HFFc6 (cell line): ENCODE results near the gene PPP1R3E. TPM values are rescaled to one million over a fixed set of nuclear protein-coding genes. Genes with fewer than 3 reads are reported as not detected.
A peak's percentile ranks its signal among the peaks of the same experiment; 100 is the strongest.

Source experiments
- DNase-seq: peaks from one replicate; pipeline ENCODE4 v3.0.0-alpha.2; 2018
- H3K27ac Mint-ChIP-seq: 2 replicates; pipeline ENCODE4 v1.8.0; 2020; ENCODE audit warnings: mild to moderate bottlenecking, mixed read lengths
- H3K27me3 Mint-ChIP-seq: 2 replicates; pipeline ENCODE4 v1.8.0; 2021; ENCODE audit warnings: mild to moderate bottlenecking, moderate library complexity, mixed read lengths; ENCODE audit not compliant: insufficient read depth
- H3K36me3 Mint-ChIP-seq: 2 replicates; pipeline ENCODE4 v1.8.0; 2021; ENCODE audit warnings: low read depth, mixed read lengths
- H3K4me1 Mint-ChIP-seq: 2 replicates; pipeline ENCODE4 v1.8.0; 2020; ENCODE audit warnings: low read depth, mixed read lengths
- H3K4me3 Mint-ChIP-seq: 2 replicates; pipeline ENCODE4 v1.8.0; 2020; ENCODE audit warnings: mild to moderate bottlenecking, moderate library complexity, mixed read lengths
- H3K9me3 Mint-ChIP-seq: 2 replicates; pipeline ENCODE4 v1.8.0; 2020; ENCODE audit warnings: mild to moderate bottlenecking, mixed read lengths
- CTCF ChIP-seq: fragments of 200-600 bp; sonication (generic); IDR thresholded peaks from 2 replicates; pipeline ENCODE4 v1.5.0; 2021; ENCODE audit warnings: antibody characterized with exemption, mild to moderate bottlenecking
- long read RNA-seq: library from polyadenylated mRNA; unstranded; transcript quantifications from one replicate; pipeline ENCODE4 v2.0.0, GENCODE V29; 2019
- total RNA-seq, 6 experiments: library from RNA; stranded (reverse); fragmentation: NEBNext Ultra II Directional; extraction: Animal tissue kit (Norgen Biotek cat#: 25700); gene quantifications; 2 replicates in 1 of 6; 3 replicates in 5 of 6; pipeline ENCODE4 v1.2.3, GENCODE V29; 2021

PPP1R3E gene
- total RNA-seq = 1 to 10 TPM; 2.3 to 3.8 (median 2.6) TPM
- long read RNA-seq, partial matches to known transcripts = 0 of 1 reads
- long read RNA-seq, other reads (novel, unspliced or antisense) = 1 of 1 reads

- no peak for TF ChIP-seq CTCF
These were observed at the start of gene PPP1R3E for GRCh38 chr14:23302290-23303225. TSS of gene PPP1R3E (minus strand) at chr14:23302859. CDS start at chr14:23302576, 283 bp downstream.

GRCh38 chr14:23351681-23352505 is 49.2 kb upstream of the PPP1R3E start:
- DNase-seq = no peak

More at GRCh38 chr14:23302290-23303225, at the start of gene PPP1R3E:
- DNase-seq = no peak
- Mint-ChIP-seq H3K27ac (peak within 1 kb of the TSS; percentile 96), H3K4me1 (peaks cover 55% of the 10 kb centered on the region), H3K27me3 (no peaks in the 10 kb centered on the region; the same call in 1 of the 2 replicates), H3K36me3 (peaks cover 5% of the 10 kb centered on the region), H3K9me3 (no peaks in the 10 kb centered on the region), H3K4me3 (peak within 1 kb of the TSS; percentile 99)

GRCh38 chr14:23349156-23349845 is 46.6 kb upstream of the PPP1R3E start:
- no peak for TF ChIP-seq CTCF
- peaks cover 8% of the 10 kb centered on the region; the same call in 1 of the 2 replicates for H3K36me3 Mint-ChIP-seq
- H3K27ac Mint-ChIP-seq = no peak overlapping the region
- no peak overlapping the region for H3K4me3 Mint-ChIP-seq
- peaks cover 9% of the 10 kb centered on the region for H3K27me3 Mint-ChIP-seq
- no peak for DNase-seq
- peaks cover 10% of the 10 kb centered on the region; the same call in 1 of the 2 replicates for H3K4me1 Mint-ChIP-seq
- H3K9me3 Mint-ChIP-seq = no peaks in the 10 kb centered on the region

More at GRCh38 chr14:23351681-23352505, 49.2 kb upstream of the PPP1R3E start:
- H3K9me3 Mint-ChIP-seq = no peaks in the 10 kb centered on the region
- peaks cover 10% of the 10 kb centered on the region; the same call in 1 of the 2 replicates for H3K4me1 Mint-ChIP-seq
- peaks cover 8% of the 10 kb centered on the region; the same call in 1 of the 2 replicates for H3K36me3 Mint-ChIP-seq
- peak; percentile 30 for TF ChIP-seq CTCF
- H3K27ac Mint-ChIP-seq = no peak overlapping the region
- H3K4me3 Mint-ChIP-seq = peak overlapping the region; percentile 79
- peaks cover 11% of the 10 kb centered on the region for H3K27me3 Mint-ChIP-seq

GRCh38 chr14:23348297-23348655 is 45.6 kb upstream of the PPP1R3E start:
- H3K9me3 Mint-ChIP-seq = no peaks in the 10 kb centered on the region
- peaks cover 8% of the 10 kb centered on the region; the same call in 1 of the 2 replicates for H3K36me3 Mint-ChIP-seq
- no peak for TF ChIP-seq CTCF
- DNase-seq = no peak
- no peak overlapping the region for H3K4me3 Mint-ChIP-seq
- peaks cover 7% of the 10 kb centered on the region for H3K27me3 Mint-ChIP-seq
- peaks cover 6% of the 10 kb centered on the region; the same call in 1 of the 2 replicates for H3K4me1 Mint-ChIP-seq
- no peak overlapping the region for H3K27ac Mint-ChIP-seq
